Measurements from ENCODE around the gene RBBP8.

DNA sequence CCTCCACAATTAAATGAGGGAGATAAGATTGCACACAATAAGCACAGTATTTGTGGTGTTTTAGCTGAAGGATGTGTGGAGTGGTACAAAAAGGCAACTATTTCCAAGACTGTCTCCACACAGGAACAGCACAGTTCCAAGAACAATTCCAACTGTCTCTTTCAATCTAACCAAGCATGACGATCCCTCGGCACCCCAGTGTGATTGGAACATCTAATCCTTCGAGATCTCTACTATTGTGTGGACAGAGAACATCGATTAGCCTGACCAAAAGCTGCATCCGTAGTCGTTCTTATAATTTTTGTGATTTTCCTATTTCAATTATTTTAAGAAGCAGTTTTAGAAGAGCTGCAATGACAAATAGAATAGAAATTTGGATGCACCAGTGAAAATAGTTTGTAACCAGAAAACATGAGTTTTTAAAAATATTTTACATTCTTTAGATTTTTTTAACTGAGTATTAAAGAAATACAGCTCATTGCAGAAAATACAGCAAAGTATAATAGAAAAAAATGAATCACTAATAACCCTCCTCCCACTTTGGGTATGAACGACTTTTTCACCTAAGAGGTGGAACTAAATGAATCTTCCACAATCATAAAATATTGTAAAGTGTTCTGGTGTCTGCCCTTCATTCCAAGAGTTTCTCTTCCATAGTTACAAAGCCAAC, 125.8 kb downstream of the RBBP8 start:
- TF ChIP-seq, protein P1, sequence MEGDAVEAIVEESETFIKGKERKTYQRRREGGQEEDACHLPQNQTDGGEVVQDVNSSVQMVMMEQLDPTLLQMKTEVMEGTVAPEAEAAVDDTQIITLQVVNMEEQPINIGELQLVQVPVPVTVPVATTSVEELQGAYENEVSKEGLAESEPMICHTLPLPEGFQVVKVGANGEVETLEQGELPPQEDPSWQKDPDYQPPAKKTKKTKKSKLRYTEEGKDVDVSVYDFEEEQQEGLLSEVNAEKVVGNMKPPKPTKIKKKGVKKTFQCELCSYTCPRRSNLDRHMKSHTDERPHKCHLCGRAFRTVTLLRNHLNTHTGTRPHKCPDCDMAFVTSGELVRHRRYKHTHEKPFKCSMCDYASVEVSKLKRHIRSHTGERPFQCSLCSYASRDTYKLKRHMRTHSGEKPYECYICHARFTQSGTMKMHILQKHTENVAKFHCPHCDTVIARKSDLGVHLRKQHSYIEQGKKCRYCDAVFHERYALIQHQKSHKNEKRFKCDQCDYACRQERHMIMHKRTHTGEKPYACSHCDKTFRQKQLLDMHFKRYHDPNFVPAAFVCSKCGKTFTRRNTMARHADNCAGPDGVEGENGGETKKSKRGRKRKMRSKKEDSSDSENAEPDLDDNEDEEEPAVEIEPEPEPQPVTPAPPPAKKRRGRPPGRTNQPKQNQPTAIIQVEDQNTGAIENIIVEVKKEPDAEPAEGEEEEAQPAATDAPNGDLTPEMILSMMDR (IDR thresholded peaks at IDR 0.05): no peak
- TF ChIP-seq EZH2phosphoT487 (IDR thresholded peaks at IDR 0.05): no peak
